M059J (cell line): ENCODE measurements around the gene LYAR. TPM values are rescaled to one million over a fixed set of nuclear protein-coding genes. Genes with fewer than 3 reads are reported as not detected.
A peak's percentile ranks its signal among the peaks of the same experiment; 100 is the strongest.

Experiments
- DNase-seq: peaks from one replicate; pipeline ENCODE4 v3.0.0-alpha.2; 2012; ENCODE audit warnings: low read depth
- total RNA-seq: library from RNA; depleted of rRNA; stranded (reverse); fragments of >200 nt; shearing (Covaris generic); gene quantifications from 2 replicates; pipeline ENCODE4 v1.2.3, GENCODE V29; 2014; rRNA removed

Gene LYAR
- 24.9 and 26.1 TPM in 2 replicates for total RNA-seq

GRCh38 chr4:4289941-4290850, at the start of gene LYAR, which contains the start of gene ZBTB49:
Gene LYAR, minus strand, starts transcription at chr4:4290154. Its CDS starts 6,412 bp downstream, at chr4:4283742.
Gene ZBTB49, plus strand, starts transcription at chr4:4290251. Its CDS starts 9,695 bp downstream, at chr4:4299946.
- DNase-seq, result peak; percentile 90

- no peak for DNase-seq
These were observed 49.6 kb upstream of the LYAR start for GRCh38 chr4:4339504-4340085.

- DNase-seq, result no peak
These were observed 48.5 kb upstream of the LYAR start for GRCh38 chr4:4338210-4339001.

- DNase-seq, result peak; percentile 61
These were observed 45.0 kb upstream of the LYAR start for GRCh38 chr4:4334798-4335520.

GRCh38 chr4:4333265-4333706, 43.3 kb upstream of the LYAR start:
- DNase-seq, result peak; percentile 93

- peak; percentile 9 for DNase-seq
These were observed 42.6 kb upstream of the LYAR start for GRCh38 chr4:4332529-4332928.

- DNase-seq, result no peak
These were observed 40.8 kb upstream of the LYAR start for GRCh38 chr4:4330794-4331193.

GRCh38 chr4:4329496-4329895, 39.5 kb upstream of the LYAR start:
- no peak for DNase-seq

- no peak for DNase-seq
These were observed 38.9 kb upstream of the LYAR start for GRCh38 chr4:4328840-4329239.

- no peak for DNase-seq
These were observed 38.3 kb upstream of the LYAR start for GRCh38 chr4:4328206-4328605.

- DNase-seq, result no peak
These were observed 37.7 kb upstream of the LYAR start for GRCh38 chr4:4327652-4328121.

- DNase-seq, result no peak
These were observed 36.2 kb upstream of the LYAR start for GRCh38 chr4:4326166-4326565.

- DNase-seq, result no peak
These were observed 35.4 kb upstream of the LYAR start for GRCh38 chr4:4325321-4325720.

- DNase-seq, result no peak
These were observed 34.0 kb upstream of the LYAR start for GRCh38 chr4:4323705-4324534.

- DNase-seq, result no peak
These were observed 32.2 kb upstream of the LYAR start for GRCh38 chr4:4321951-4322688.

GRCh38 chr4:4320951-4321714, 31.2 kb upstream of the LYAR start:
- DNase-seq, result no peak

- DNase-seq, result no peak
These were observed 30.6 kb upstream of the LYAR start for GRCh38 chr4:4320528-4320927.

- DNase-seq, result no peak
These were observed 27.7 kb upstream of the LYAR start for GRCh38 chr4:4317496-4318232.
